Measurements from ENCODE around the gene UFM1. TPM values are rescaled to one million over a fixed set of nuclear protein-coding genes. Genes with fewer than 3 reads are reported as not detected.

UFM1 gene
- total and polyA plus RNA-seq, 2 of the 4 experiments (the other 2 are of a cell fraction): 43.5 to 94.5 TPM

- H2AFZ ChIP-seq (replicated peaks; ENCODE audit: low read length, poor library complexity): peak overlapping the region; percentile 97
- peak; percentile 28 for ATAC-seq (ENCODE audit: low read depth)
- H2BK5ac ChIP-seq (ENCODE audit: low read depth, low read length, poor library complexity, severe bottlenecking): peak overlapping the region; percentile 80
- H3K27me3 ChIP-seq (ENCODE audit: control insufficient read depth, insufficient read depth, low read length): no peaks in the 10 kb centered on the region
- peak overlapping the region; percentile 85 for H3K56ac ChIP-seq (ENCODE audit: extremely low read depth, insufficient read depth, low read length)
- TSS peak; percentile 63 for BruUV-seq (replicated peaks)
- TF ChIP-seq NFE2L2 (IDR thresholded peaks at IDR 0.05; ENCODE audit: low read depth, low read length) (no peak), CHD1 (IDR thresholded peaks at IDR 0.05; ENCODE audit: low read depth, low read length) (0 out of 2 replicates have a peak, but pooled peaks have one; percentile 34)
- dilution Hi-C loops (cut with HindIII; ENCODE audit: low sequenced_read_pairs, unreplicated experiment): no loop called here
- peak overlapping the region; percentile 65 for H3K23ac ChIP-seq (ENCODE audit: low read depth, low read length)
- no peaks in the 10 kb centered on the region for H3K9me1 ChIP-seq (ENCODE audit: insufficient read depth, low read length)
- H3K4ac ChIP-seq (ENCODE audit: low read depth, low read length): peak overlapping the region; percentile 95
- peak overlapping the region; percentile 95 for H4K91ac ChIP-seq (ENCODE audit: insufficient read depth, low read depth, low read length)
- peak overlapping the region; percentile 80 for H2AK5ac ChIP-seq (ENCODE audit: low read depth, low read length)
- H4K5ac ChIP-seq (ENCODE audit: low read depth, low read length): peak overlapping the region; percentile 49
- H3K4me1 ChIP-seq (ENCODE audit: control insufficient read depth, insufficient read depth, low read length): peaks cover 2% of the 10 kb centered on the region
- H3K79me1 ChIP-seq (ENCODE audit: low read depth in 1 of 2, low read length in 2 of 2): peaks cover 5 to 21% of the 10 kb centered on the region in 2 experiments; a peak in 3 of 4 replicates
- peak overlapping the region; percentile 92 for H2AK9ac ChIP-seq (replicated peaks; ENCODE audit: low read depth, low read length, poor library complexity)
- in situ Hi-C loops (cut with MboI; ENCODE audit: low sequenced_read_pairs): loop anchor here (25.0 kb wide), 2 partner anchors 713 to 1313 kb away; no protein-coding TSS in a partner anchor
- CTCF ChIA-PET: interaction anchor here (0.7 kb wide), 1 partner anchor 15 kb away, joined by 3 read pairs; no protein-coding TSS in a partner anchor
- peak overlapping the region; percentile 58 for H2BK120ac ChIP-seq (ENCODE audit: low read depth, low read length)
- peaks cover 2% of the 10 kb centered on the region for H3K36me3 ChIP-seq (ENCODE audit: control insufficient read depth, insufficient read depth, low read length)
- DNase-seq: peak; percentile 50
- POLR2A ChIA-PET (ENCODE audit: unreplicated experiment): interaction anchor here (0.5 to 0.6 kb wide), 2 partner anchors 33 to 75 kb away, joined by 3 to 4 read pairs; no protein-coding TSS in a partner anchor
- H3K4me3 ChIP-seq (ENCODE audit: insufficient read depth, low read depth, low read length): peak overlapping the region; percentile 70
- H3K4me2 ChIP-seq (ENCODE audit: low read depth, low read length): peak overlapping the region; percentile 81
- 7% methylated on average over 3 of the region's 19 CpGs; no CpG with 5 or more reads in 1 of the 2 experiments for WGBS, 2 experiments (ENCODE audit: extremely low coverage in 2 of 2, insufficient read length in 1 of 2)
- peak overlapping the region; percentile 89 for H3K27ac ChIP-seq (ENCODE audit: insufficient read depth, low read length)
- 0 out of 3 replicates have a peak overlapping the region, but pooled peaks have one; percentile 2 for H2BK15ac ChIP-seq (ENCODE audit: low read depth, low read length)
- H3K9ac ChIP-seq (ENCODE audit: low read depth, low read length): peak overlapping the region; percentile 91
- H3K18ac ChIP-seq (ENCODE audit: low read depth, low read length): peak overlapping the region; percentile 37; the same call in 1 of the 2 replicates
- peak overlapping the region; percentile 5; the same call in 1 of the 2 replicates for H2BK20ac ChIP-seq (ENCODE audit: low read depth, low read length)
- intact Hi-C loops (cut with micrococcal nuclease): no loop called here
- no peaks in the 10 kb centered on the region for H3K9me3 ChIP-seq (ENCODE audit: control insufficient read depth, insufficient read depth, low read length)
- no peaks in the 10 kb centered on the region for H4K20me1 ChIP-seq (ENCODE audit: insufficient read depth, low read length)
- H4K8ac ChIP-seq (ENCODE audit: low read depth in 2 of 2, low read length in 2 of 2): peak overlapping the region; percentile 63 to 89
- H3K14ac ChIP-seq (replicated peaks; ENCODE audit: low read depth, low read length): peak overlapping the region; percentile 98
Observed at GRCh38 chr13:38350114-38350617, 515 bp downstream of the UFM1 start.
